Measurements from ENCODE around the gene PRKRA. TPM values are rescaled to one million over a fixed set of nuclear protein-coding genes. Genes with fewer than 3 reads are reported as not detected.

PRKRA gene
- total and polyA plus RNA-seq, 2 of the 13 experiments (the other 11 are each of a cell fraction or from before 2014, with no cell fraction given) = 53.1 to 74.7 TPM

GRCh38 chr2:178450524-178450773, 526 bp downstream of the PRKRA start:
- no CpG with 5 or more reads among the region's 25 CpGs for WGBS (ENCODE audit: low lambda C conversion rate)
- FAIRE-seq (no peak), ATAC-seq (no peak), DNase-seq (ENCODE audit: low spot score) (no peak)
- ChIA-PET CTCF (ENCODE audit: low intra/inter-chr PET ratio, low total read pairs) (no interaction called here), POLR2A (interaction anchor here (0.9 to 3.9 kb wide), 29 partner anchors 8 to 1186 kb away, joined by 3 to 97 read pairs (median 5); partner anchors contain the start of genes FKBP7, NFE2L2, PLEKHA3 and RBM45)
- Histone ChIP-seq H3K27ac (ENCODE audit: extremely low read length, insufficient read depth, low read length) (peak overlapping the region; percentile 96), H3K4me1 (ENCODE audit: insufficient read depth, low read length) (peaks cover 33% of the 10 kb centered on the region), H3K27me3 (ENCODE audit: control insufficient read depth in 1 of 2, insufficient read depth in 2 of 2, low read length in 2 of 2) (no peaks in the 10 kb centered on the region; a peak in 1 of 5 replicates), H3K4me2 (ENCODE audit: low read depth, low read length) (peak overlapping the region; percentile 85), H4K20me1 (ENCODE audit: insufficient read depth, low read length) (peaks cover 14% of the 10 kb centered on the region; the same call in 1 of the 2 replicates), H3K9me3 (ENCODE audit: low read length) (no peaks in the 10 kb centered on the region), H3K9ac (ENCODE audit: insufficient read depth, low read depth, low read length) (peak overlapping the region; percentile 98), H3K79me2 (ENCODE audit: insufficient read depth, low read length) (peaks cover 26% of the 10 kb centered on the region), H3K4me3 (replicated peaks in 1 of 3; ENCODE audit: insufficient read depth in 1 of 3, low read depth in 2 of 3, low read length in 3 of 3) (peak overlapping the region; percentile 75 to 88 (median 82)), H3K36me3 (replicated peaks in 1 of 2; ENCODE audit: control insufficient read depth in 1 of 2, insufficient read depth in 2 of 2, low read length in 2 of 2) (peaks cover 6 to 29% of the 10 kb centered on the region in 2 experiments), H2AFZ (ENCODE audit: low read length) (no peak overlapping the region)
- in situ Hi-C loops (cut with HindIII; ENCODE audit: extremely low pct_ligation_motif_present, low pct_unique_long_range_greater_than_20kb) = no loop called here
- intact Hi-C loops (cut with micrococcal nuclease; ENCODE audit: unreplicated experiment) = loop anchor here (1.0 to 10.0 kb wide), 4 partner anchors 36 to 1053 kb away; no protein-coding TSS in a partner anchor
- no TSS peak for BruUV-seq (replicated peaks)
- TF ChIP-seq ZBTB42 (CRISPR knock-in tag; IDR thresholded peaks at IDR 0.05) = no peak
- no peak for TF ChIP-seq CAMTA2 (CRISPR knock-in tag; IDR thresholded peaks at IDR 0.05; ENCODE audit: borderline replicate concordance)
- TF ChIP-seq CREB1 (IDR thresholded peaks at IDR 0.05) = peak; percentile 54; the same call in 1 of the 2 replicates
- no peak for TF ChIP-seq CREB1 (CRISPR knock-in tag; IDR thresholded peaks at IDR 0.05)
- no peak for TF ChIP-seq RFX1 (IDR thresholded peaks at IDR 0.05)
- TF ChIP-seq ZNF44 (CRISPR knock-in tag; IDR thresholded peaks at IDR 0.05) = no peak
- 0 out of 2 replicates have a peak, but pooled peaks have one; percentile 46 for TF ChIP-seq KMT2B (CRISPR knock-in tag; IDR thresholded peaks at IDR 0.05)
- TF ChIP-seq ZNF282 (IDR thresholded peaks at IDR 0.05; ENCODE audit: partially characterized antibody) = no peak
- TF ChIP-seq, protein P1, sequence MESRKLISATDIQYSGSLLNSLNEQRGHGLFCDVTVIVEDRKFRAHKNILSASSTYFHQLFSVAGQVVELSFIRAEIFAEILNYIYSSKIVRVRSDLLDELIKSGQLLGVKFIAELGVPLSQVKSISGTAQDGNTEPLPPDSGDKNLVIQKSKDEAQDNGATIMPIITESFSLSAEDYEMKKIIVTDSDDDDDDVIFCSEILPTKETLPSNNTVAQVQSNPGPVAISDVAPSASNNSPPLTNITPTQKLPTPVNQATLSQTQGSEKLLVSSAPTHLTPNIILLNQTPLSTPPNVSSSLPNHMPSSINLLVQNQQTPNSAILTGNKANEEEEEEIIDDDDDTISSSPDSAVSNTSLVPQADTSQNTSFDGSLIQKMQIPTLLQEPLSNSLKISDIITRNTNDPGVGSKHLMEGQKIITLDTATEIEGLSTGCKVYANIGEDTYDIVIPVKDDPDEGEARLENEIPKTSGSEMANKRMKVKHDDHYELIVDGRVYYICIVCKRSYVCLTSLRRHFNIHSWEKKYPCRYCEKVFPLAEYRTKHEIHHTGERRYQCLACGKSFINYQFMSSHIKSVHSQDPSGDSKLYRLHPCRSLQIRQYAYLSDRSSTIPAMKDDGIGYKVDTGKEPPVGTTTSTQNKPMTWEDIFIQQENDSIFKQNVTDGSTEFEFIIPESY (CRISPR knock-in tag; IDR thresholded peaks at IDR 0.05) = no peak
- TF ChIP-seq ZNF564 (CRISPR knock-in tag; IDR thresholded peaks at IDR 0.05) = no peak
- TF ChIP-seq MEIS2 (CRISPR knock-in tag; IDR thresholded peaks at IDR 0.05) = no peak
- no peak for TF ChIP-seq CBX2 (IDR thresholded peaks at IDR 0.05; ENCODE audit: low read depth, low read length)
- no peak for TF ChIP-seq CBX2 (CRISPR knock-in tag; IDR thresholded peaks at IDR 0.05; ENCODE audit: low read depth)
- no peak for TF ChIP-seq ZNF598 (CRISPR knock-in tag; IDR thresholded peaks at IDR 0.05; ENCODE audit: borderline replicate concordance)
- TF ChIP-seq ZNF232 (CRISPR knock-in tag; IDR thresholded peaks at IDR 0.05; ENCODE audit: borderline replicate concordance) = no peak
- no peak for TF ChIP-seq ZNF343 (CRISPR knock-in tag; IDR thresholded peaks at IDR 0.05)
- no peak for TF ChIP-seq SMYD3 (CRISPR knock-in tag; IDR thresholded peaks at IDR 0.05)
- TF ChIP-seq, protein P2, sequence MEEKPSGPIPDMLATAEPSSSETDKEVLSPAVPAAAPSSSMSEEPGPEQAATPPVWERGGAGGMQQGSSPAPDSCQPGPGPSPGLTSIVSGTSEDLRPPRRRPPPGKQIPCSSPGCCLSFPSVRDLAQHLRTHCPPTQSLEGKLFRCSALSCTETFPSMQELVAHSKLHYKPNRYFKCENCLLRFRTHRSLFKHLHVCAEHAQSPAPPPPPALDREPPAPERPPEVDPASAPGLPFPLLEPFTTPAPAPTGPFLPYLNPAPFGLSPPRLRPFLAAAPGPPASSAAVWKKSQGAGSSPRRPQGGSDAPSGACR (CRISPR knock-in tag; IDR thresholded peaks at IDR 0.05) = no peak
- TF ChIP-seq SMARCC2 (IDR thresholded peaks at IDR 0.05) = no peak
- TF ChIP-seq, protein P3, sequence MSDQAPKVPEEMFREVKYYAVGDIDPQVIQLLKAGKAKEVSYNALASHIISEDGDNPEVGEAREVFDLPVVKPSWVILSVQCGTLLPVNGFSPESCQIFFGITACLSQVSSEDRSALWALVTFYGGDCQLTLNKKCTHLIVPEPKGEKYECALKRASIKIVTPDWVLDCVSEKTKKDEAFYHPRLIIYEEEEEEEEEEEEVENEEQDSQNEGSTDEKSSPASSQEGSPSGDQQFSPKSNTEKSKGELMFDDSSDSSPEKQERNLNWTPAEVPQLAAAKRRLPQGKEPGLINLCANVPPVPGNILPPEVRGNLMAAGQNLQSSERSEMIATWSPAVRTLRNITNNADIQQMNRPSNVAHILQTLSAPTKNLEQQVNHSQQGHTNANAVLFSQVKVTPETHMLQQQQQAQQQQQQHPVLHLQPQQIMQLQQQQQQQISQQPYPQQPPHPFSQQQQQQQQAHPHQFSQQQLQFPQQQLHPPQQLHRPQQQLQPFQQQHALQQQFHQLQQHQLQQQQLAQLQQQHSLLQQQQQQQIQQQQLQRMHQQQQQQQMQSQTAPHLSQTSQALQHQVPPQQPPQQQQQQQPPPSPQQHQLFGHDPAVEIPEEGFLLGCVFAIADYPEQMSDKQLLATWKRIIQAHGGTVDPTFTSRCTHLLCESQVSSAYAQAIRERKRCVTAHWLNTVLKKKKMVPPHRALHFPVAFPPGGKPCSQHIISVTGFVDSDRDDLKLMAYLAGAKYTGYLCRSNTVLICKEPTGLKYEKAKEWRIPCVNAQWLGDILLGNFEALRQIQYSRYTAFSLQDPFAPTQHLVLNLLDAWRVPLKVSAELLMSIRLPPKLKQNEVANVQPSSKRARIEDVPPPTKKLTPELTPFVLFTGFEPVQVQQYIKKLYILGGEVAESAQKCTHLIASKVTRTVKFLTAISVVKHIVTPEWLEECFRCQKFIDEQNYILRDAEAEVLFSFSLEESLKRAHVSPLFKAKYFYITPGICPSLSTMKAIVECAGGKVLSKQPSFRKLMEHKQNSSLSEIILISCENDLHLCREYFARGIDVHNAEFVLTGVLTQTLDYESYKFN (CRISPR knock-in tag; conservative IDR thresholded peaks at IDR 0.05) = no peak
- TF ChIP-seq POLR2AphosphoS2 (IDR thresholded peaks at IDR 0.05; ENCODE audit: low read depth, low read length) = no peak
